Testis (tissue), 3 donors: ENCODE results near the gene CXCL3. TPM values are rescaled to one million over a fixed set of nuclear protein-coding genes. Genes with fewer than 3 reads are reported as not detected.

Experiments
- DNase-seq: peaks from one replicate; pipeline ENCODE4 v3.0.0-alpha.2; 2019
- H3K27ac ChIP-seq, 2 donors: fragments of 200-600 bp; sonication (generic); one replicate each; pipeline ENCODE4 v1.5.1; 2019
- H3K27me3 ChIP-seq: fragments of 200-600 bp; sonication (generic); one replicate; pipeline ENCODE4 v1.5.1; 2019
- H3K36me3 ChIP-seq: fragments of 200-600 bp; sonication (generic); one replicate; pipeline ENCODE4 v1.5.1; 2017; ENCODE audit warnings: low read depth; ENCODE audit errors: missing control alignments
- H3K4me1 ChIP-seq: fragments of 200-600 bp; sonication (generic); one replicate; pipeline ENCODE4 v1.5.1; 2019
- H3K4me3 ChIP-seq, 2 donors: fragments of 200-600 bp; sonication (generic); one replicate each; pipeline ENCODE4 v1.5.1; 2017 to 2019
- H3K9me3 ChIP-seq: fragments of 200-600 bp; sonication (generic); one replicate; pipeline ENCODE4 v1.5.1; 2017
- POLR2A ChIP-seq: fragments of 450-650 bp; IDR thresholded peaks from one replicate; pipeline ENCODE4 v1.6.1; 2017; ENCODE audit warnings: antibody characterized with exemption, mild to moderate bottlenecking, moderate library complexity
- WGBS, 2 donors: methylation state at CpG; one replicate each; pipeline ENCODE4 v1.1.5; 2018; 5-methylcytosine and 5-hydroxymethylcytosine counted together
- intact Hi-C: fragments of 100-400 bp; cut with DNase I; formaldehyde crosslinking; loops from one replicate; pipeline ENCODE4 v1.15.1; 2023; ENCODE audit warnings: low total_unique reads
- polyA plus RNA-seq: library from polyadenylated mRNA; stranded (reverse); fragments of 350-450 nt; fragmentation: Illumina TruSeq; extraction: RNeasy Lipid Tissue Mini Kit (QIAGEN cat#74804); gene quantifications from one replicate; pipeline ENCODE4 v1.2.3, GENCODE V29; 2014; ENCODE audit warnings: low read depth, low replicate concordance; ENCODE audit not compliant: insufficient read depth
- total RNA-seq, 2 donors: library from RNA; depleted of rRNA; stranded (reverse); fragments of >200 nt; gene quantifications; one replicate each; pipeline ENCODE4 v1.2.3, GENCODE V29; 2016
- TF ChIP-seq, protein P1 (sequence below), 3 experiments: fragments of 450-650 bp in 2 of 3; fragments of 200-600 bp in 1 of 3; sonication (generic) in 1 of 3; IDR thresholded peaks; one replicate each; pipeline ENCODE4 v1.5.1; 2016 to 2019; ENCODE audit warnings: antibody characterized with exemption in 3 of 3, mild to moderate bottlenecking in 2 of 3, moderate library complexity in 1 of 3

The CXCL3 gene
- total and polyA plus RNA-seq, 3 donors from 2014 or later = 0.68 to 1.1 TPM; not detected in 1

DNA sequence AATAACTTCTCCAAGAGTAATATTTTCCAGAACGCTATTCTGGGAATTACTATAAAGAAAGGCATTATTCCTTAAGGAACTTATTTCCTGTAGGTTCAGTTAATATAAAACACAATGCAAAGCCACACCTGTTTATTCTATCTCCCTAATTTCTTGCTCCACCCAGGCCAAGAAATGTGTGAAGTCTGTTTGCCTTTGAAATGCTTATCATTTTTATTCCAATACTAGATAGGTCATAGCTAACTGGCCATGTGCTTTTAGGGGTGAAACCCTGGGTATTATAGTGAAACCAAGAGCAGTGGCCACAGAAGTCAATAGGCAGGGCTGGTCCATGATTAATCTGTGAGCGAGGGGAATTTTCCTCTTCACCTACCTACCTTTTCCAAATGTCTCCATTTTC, 14.8 kb downstream of the CXCL3 start:
- Histone ChIP-seq H3K4me1 (no peaks in the 10 kb centered on the region), H3K4me3 (no peak overlapping the region), H3K36me3 (no peaks in the 10 kb centered on the region), H3K27me3 (no peaks in the 10 kb centered on the region), H3K9me3 (no peaks in the 10 kb centered on the region), H3K27ac (no peak overlapping the region)
- 87 to 88% methylated on average over 2 of the region's 2 CpGs for WGBS, 2 donors
- TF ChIP-seq, protein P1, sequence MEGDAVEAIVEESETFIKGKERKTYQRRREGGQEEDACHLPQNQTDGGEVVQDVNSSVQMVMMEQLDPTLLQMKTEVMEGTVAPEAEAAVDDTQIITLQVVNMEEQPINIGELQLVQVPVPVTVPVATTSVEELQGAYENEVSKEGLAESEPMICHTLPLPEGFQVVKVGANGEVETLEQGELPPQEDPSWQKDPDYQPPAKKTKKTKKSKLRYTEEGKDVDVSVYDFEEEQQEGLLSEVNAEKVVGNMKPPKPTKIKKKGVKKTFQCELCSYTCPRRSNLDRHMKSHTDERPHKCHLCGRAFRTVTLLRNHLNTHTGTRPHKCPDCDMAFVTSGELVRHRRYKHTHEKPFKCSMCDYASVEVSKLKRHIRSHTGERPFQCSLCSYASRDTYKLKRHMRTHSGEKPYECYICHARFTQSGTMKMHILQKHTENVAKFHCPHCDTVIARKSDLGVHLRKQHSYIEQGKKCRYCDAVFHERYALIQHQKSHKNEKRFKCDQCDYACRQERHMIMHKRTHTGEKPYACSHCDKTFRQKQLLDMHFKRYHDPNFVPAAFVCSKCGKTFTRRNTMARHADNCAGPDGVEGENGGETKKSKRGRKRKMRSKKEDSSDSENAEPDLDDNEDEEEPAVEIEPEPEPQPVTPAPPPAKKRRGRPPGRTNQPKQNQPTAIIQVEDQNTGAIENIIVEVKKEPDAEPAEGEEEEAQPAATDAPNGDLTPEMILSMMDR (IDR thresholded peaks at IDR 0.05) = no peak
- TF ChIP-seq POLR2A = no peak
- no peak for DNase-seq
- intact Hi-C loops = no loop called here

DNA sequence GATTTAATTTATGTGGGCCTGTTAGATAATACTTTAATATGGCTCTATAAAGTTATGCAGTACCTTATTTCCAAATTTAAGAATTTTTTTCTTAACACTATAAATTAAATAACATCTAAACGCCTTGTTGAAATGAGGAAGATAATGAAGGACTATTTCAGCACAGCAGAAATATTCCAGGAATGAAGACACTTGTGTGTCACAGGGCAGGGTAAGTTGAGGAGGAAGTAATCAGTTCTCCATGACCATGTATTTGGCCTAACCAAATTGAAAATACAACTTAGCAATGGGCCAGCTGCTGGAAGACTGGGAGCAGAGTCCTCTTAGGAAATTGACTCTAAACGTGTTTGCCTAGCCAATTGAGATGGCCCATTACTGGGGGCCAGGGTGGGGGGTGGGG, 16.9 kb downstream of the CXCL3 start:
- WGBS, 2 donors = 43 to 48% methylated on average over 2 of the region's 2 CpGs
- DNase-seq = no peak
- Histone ChIP-seq H3K27me3 (no peaks in the 10 kb centered on the region), H3K27ac (no peak overlapping the region), H3K4me1 (no peaks in the 10 kb centered on the region), H3K36me3 (no peaks in the 10 kb centered on the region), H3K9me3 (no peaks in the 10 kb centered on the region), H3K4me3 (no peak overlapping the region)
- TF ChIP-seq, protein P1 (IDR thresholded peaks at IDR 0.05) = no peak
- no peak for TF ChIP-seq POLR2A
- intact Hi-C loops = no loop called here

DNA sequence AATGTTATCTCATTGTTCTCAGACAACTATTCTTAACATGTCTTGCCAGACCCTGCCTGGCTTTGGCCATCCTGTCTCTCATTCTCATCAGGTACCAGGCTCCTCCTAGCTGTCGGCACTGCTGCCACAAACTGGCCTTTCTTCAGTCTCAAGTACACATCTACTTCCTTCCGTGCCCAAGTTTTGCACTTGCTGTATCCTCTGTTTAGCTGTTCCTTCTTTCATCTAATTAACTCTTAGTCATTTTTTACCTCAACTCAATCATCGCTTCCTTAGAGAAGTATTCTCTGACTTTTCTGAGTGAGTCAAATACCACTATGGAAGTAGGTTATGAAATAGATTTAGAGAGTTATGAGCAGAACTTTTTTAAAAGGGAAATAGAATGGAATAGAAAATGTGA, 19.7 kb downstream of the CXCL3 start:
- no peak overlapping the region for H3K27ac ChIP-seq
- no peaks in the 10 kb centered on the region for H3K4me1 ChIP-seq
- no peak for TF ChIP-seq POLR2A
- TF ChIP-seq, protein P1 (IDR thresholded peaks at IDR 0.05) = no peak
- no peak overlapping the region for H3K4me3 ChIP-seq
- no peaks in the 10 kb centered on the region for H3K9me3 ChIP-seq
- WGBS, 2 donors = 71 to 73% methylated on average over 3 of the region's 3 CpGs
- no peaks in the 10 kb centered on the region for H3K36me3 ChIP-seq
- no peak for DNase-seq
- H3K27me3 ChIP-seq = no peaks in the 10 kb centered on the region
- intact Hi-C loops = no loop called here

GRCh38 chr4:74018116-74018515, 20.4 kb downstream of the CXCL3 start:
- H3K4me1 ChIP-seq = no peaks in the 10 kb centered on the region
- DNase-seq = no peak

GRCh38 chr4:74016068-74016467, 22.4 kb downstream of the CXCL3 start:
- Histone ChIP-seq H3K9me3 (no peaks in the 10 kb centered on the region), H3K27me3 (no peaks in the 10 kb centered on the region), H3K36me3 (no peaks in the 10 kb centered on the region), H3K4me3 (no peak overlapping the region), H3K27ac (no peak overlapping the region), H3K4me1 (no peaks in the 10 kb centered on the region)
- DNase-seq = no peak
- intact Hi-C loops = no loop called here
- no peak for TF ChIP-seq POLR2A
- TF ChIP-seq, protein P1 (IDR thresholded peaks at IDR 0.05) = no peak
- 70 to 73% methylated on average over 1 of the region's 1 CpG for WGBS, 2 donors

More at GRCh38 chr4:74018116-74018515, 20.4 kb downstream of the CXCL3 start:
- Histone ChIP-seq H3K27me3 (no peaks in the 10 kb centered on the region), H3K4me3 (no peak overlapping the region), H3K36me3 (no peaks in the 10 kb centered on the region), H3K27ac (no peak overlapping the region), H3K9me3 (no peaks in the 10 kb centered on the region)
- intact Hi-C loops = no loop called here
- no peak for TF ChIP-seq POLR2A
- TF ChIP-seq, protein P1 (IDR thresholded peaks at IDR 0.05) = no peak
